Prostate gland (tissue), 2 donors: ENCODE measurements around the gene CNOT9.

ENCODE experiments used
- CTCF ChIP-seq, 4 experiments: fragments of 200-600 bp in 2 of 4; fragments of 450-650 bp in 2 of 4; sonication (generic) in 2 of 4; IDR thresholded peaks; 1 replicate in 3 of 4; 2 replicates in 1 of 4; pipeline ENCODE4 v1.5.1; 2016 to 2019; ENCODE audit warnings: antibody characterized with exemption in 4 of 4, mild to moderate bottlenecking in 2 of 4, moderate library complexity in 2 of 4
- POLR2AphosphoS5 ChIP-seq: sonication (generic); formaldehyde crosslinking; IDR thresholded peaks from one replicate; pipeline ENCODE4 v1.6.1; 2017; ENCODE audit warnings: antibody characterized with exemption

DNA sequence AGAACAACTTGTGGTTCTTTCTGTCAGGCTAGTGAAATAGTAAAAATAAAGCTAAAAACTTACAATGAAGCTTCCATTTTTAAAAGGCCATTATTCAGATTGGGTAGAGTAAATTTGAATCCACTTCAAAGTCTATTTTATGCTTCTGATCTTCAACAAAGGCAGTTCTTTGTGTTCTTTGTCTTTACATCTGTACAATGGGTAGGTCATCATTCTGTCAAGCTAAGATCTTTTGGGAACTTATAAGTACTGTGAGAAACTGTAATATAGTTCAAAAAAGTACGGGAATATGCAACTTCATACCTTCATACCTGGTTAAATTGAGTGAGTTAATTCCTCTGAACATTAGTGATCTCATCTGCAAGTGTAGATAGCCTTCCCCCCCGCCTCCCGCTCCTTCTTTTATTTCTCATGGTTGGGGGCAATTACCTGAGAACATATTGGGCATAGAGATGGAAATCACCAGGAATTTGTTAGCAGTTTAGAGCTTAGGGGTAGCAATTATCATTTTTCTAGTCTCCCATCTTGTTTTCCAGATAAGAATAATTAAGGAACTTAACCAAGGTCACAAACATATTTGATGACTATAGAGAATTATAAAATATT, 9.7 kb downstream of the CNOT9 start:
- TF ChIP-seq POLR2AphosphoS5, result no peak
- no peak for TF ChIP-seq CTCF (IDR thresholded peaks at IDR 0.05)
